ENCODE data around the gene KLHL17. TPM values are rescaled to one million over a fixed set of nuclear protein-coding genes. Genes with fewer than 3 reads are reported as not detected.

The KLHL17 gene
- total and polyA plus RNA-seq, 2 experiments from 2014 or later: 5.5 to 19.2 TPM

GRCh38 chr1:998995-999724 lies 38.8 kb downstream of the KLHL17 start:
- 1% methylated on average over 38 to 61 of the region's 86 CpGs for WGBS, 2 experiments (ENCODE audit: low coverage in 1 of 2, low lambda C conversion rate in 2 of 2, missing lambda C conversion rate in 2 of 2)
- no peak for TF ChIP-seq EZH2 (IDR thresholded peaks at IDR 0.05; ENCODE audit: insufficient read depth, poor library complexity, severe bottlenecking)
- TF ChIP-seq EZH2phosphoT487 (IDR thresholded peaks at IDR 0.05; ENCODE audit: insufficient read depth, low read depth): 0 out of 2 replicates have a peak, but pooled peaks have one; percentile 30
- Histone ChIP-seq H3F3A (ENCODE audit: insufficient read depth) (no peaks in the 10 kb centered on the region), H3K4me3 (peak overlapping the region; percentile 71), H3K9ac (peak overlapping the region; percentile 92), H3K9me3 (ENCODE audit: low read depth) (no peaks in the 10 kb centered on the region), H3K36me3 (ENCODE audit: low read depth) (no peaks in the 10 kb centered on the region), H3K79me2 (ENCODE audit: insufficient read depth) (no peaks in the 10 kb centered on the region), H2AFZ (no peak overlapping the region), H4K20me1 (ENCODE audit: insufficient read depth) (no peaks in the 10 kb centered on the region), H3K9me2 (ENCODE audit: insufficient read depth) (no peaks in the 10 kb centered on the region), H3K27me3 (replicated peaks; ENCODE audit: insufficient read depth) (peaks cover 6% of the 10 kb centered on the region; the same call in 1 of the 2 replicates), H3K4me2 (ENCODE audit: unreplicated experiment) (peak overlapping the region; percentile 61), H3K4me1 (ENCODE audit: insufficient read depth) (no peaks in the 10 kb centered on the region), H3K27ac (no peak overlapping the region)
- in situ Hi-C loops (cut with MboI): no loop called here
- DNase-seq: peak; percentile 67

- in situ Hi-C loops (cut with MboI): no loop called here
- Histone ChIP-seq H3K4me3 (peak within 1 kb of the TSS; percentile 71), H3F3A (ENCODE audit: insufficient read depth) (no peaks in the 10 kb centered on the region), H3K9ac (peak within 1 kb of the TSS; percentile 92), H2AFZ (peak within 1 kb of the TSS; percentile 60), H3K9me3 (ENCODE audit: low read depth) (no peaks in the 10 kb centered on the region), H4K20me1 (ENCODE audit: insufficient read depth) (no peaks in the 10 kb centered on the region), H3K36me3 (ENCODE audit: low read depth) (no peaks in the 10 kb centered on the region), H3K4me2 (ENCODE audit: unreplicated experiment) (peak within 1 kb of the TSS; percentile 70), H3K27ac (peak within 1 kb of the TSS; percentile 56), H3K79me2 (ENCODE audit: insufficient read depth) (no peaks in the 10 kb centered on the region), H3K9me2 (ENCODE audit: insufficient read depth) (no peaks in the 10 kb centered on the region), H3K27me3 (replicated peaks; ENCODE audit: insufficient read depth) (peaks cover 6% of the 10 kb centered on the region; the same call in 1 of the 2 replicates), H3K4me1 (ENCODE audit: insufficient read depth) (no peaks in the 10 kb centered on the region)
- peak; percentile 95 for DNase-seq
- 0 to 2% methylated on average over 27 to 33 of the region's 95 CpGs for WGBS, 2 experiments (ENCODE audit: low coverage in 1 of 2, low lambda C conversion rate in 2 of 2, missing lambda C conversion rate in 2 of 2)
- TF ChIP-seq EZH2 (IDR thresholded peaks at IDR 0.05; ENCODE audit: insufficient read depth, poor library complexity, severe bottlenecking): no peak
- no peak for TF ChIP-seq EZH2phosphoT487 (IDR thresholded peaks at IDR 0.05; ENCODE audit: insufficient read depth, low read depth)
Measured at GRCh38 chr1:999725-1000356, 39.5 kb downstream of the KLHL17 start, which contains the start of gene HES4. Gene HES4 (minus strand): TSS chr1:1000097. CDS start chr1:999973, 124 bp downstream.

- Histone ChIP-seq H3K27me3 (replicated peaks; ENCODE audit: insufficient read depth) (peaks cover 2% of the 10 kb centered on the region; the same call in 1 of the 2 replicates), H3F3A (ENCODE audit: insufficient read depth) (no peaks in the 10 kb centered on the region), H3K27ac (peak overlapping the region; percentile 56), H3K4me2 (ENCODE audit: unreplicated experiment) (peak overlapping the region; percentile 70), H3K9ac (peak overlapping the region; percentile 92), H4K20me1 (ENCODE audit: insufficient read depth) (no peaks in the 10 kb centered on the region), H3K4me3 (peak overlapping the region; percentile 71), H3K4me1 (ENCODE audit: insufficient read depth) (no peaks in the 10 kb centered on the region; the same call in 1 of the 2 replicates), H3K36me3 (ENCODE audit: low read depth) (no peaks in the 10 kb centered on the region), H3K79me2 (ENCODE audit: insufficient read depth) (no peaks in the 10 kb centered on the region), H3K9me3 (ENCODE audit: low read depth) (no peaks in the 10 kb centered on the region), H3K9me2 (ENCODE audit: insufficient read depth) (no peaks in the 10 kb centered on the region), H2AFZ (peak overlapping the region; percentile 60)
- WGBS, 2 experiments (ENCODE audit: low coverage in 1 of 2, low lambda C conversion rate in 2 of 2, missing lambda C conversion rate in 2 of 2): 3 to 4% methylated on average over 30 to 52 of the region's 75 CpGs
- DNase-seq: peak; percentile 84
- in situ Hi-C loops (cut with MboI): no loop called here
- TF ChIP-seq EZH2phosphoT487 (IDR thresholded peaks at IDR 0.05; ENCODE audit: insufficient read depth, low read depth) (no peak), EZH2 (IDR thresholded peaks at IDR 0.05; ENCODE audit: insufficient read depth, poor library complexity, severe bottlenecking) (no peak)
Measured at GRCh38 chr1:1000357-1001056, 40.1 kb downstream of the KLHL17 start.

Measured in GM23248 (cell line).